Hypothalamus (tissue), 51 donors: ENCODE measurements around the gene PLCL2.

Experiments used
- DNase-seq, 51 donors: peaks; one replicate each; lab custom pipeline; 2025; lab: John Stamatoyannopoulos, UW

PLCL2 gene

GRCh38 chr3:17136136-17136721 lies 251.5 kb downstream of the PLCL2 start:
- DNase-seq: no peak

- DNase-seq: no peak
Measured at GRCh38 chr3:17137321-17137826, 252.6 kb downstream of the PLCL2 start.

GRCh38 chr3:17138246-17139039 lies 253.7 kb downstream of the PLCL2 start:
- DNase-seq: no peak
